ENCODE measurements around the gene C7.

Gene C7

GRCh38 chr5:40987349-40987748, 78.1 kb downstream of the C7 start:
- Histone ChIP-seq H4K20me1 (ENCODE audit: insufficient read depth, low read length) (no peaks in the 10 kb centered on the region), H3K79me2 (ENCODE audit: low read length) (no peaks in the 10 kb centered on the region), H2AFZ (ENCODE audit: low read depth, low read length) (no peak overlapping the region), H3K4me3 (ENCODE audit: low read length) (no peak overlapping the region), H3K27ac (ENCODE audit: low read length) (no peak overlapping the region), H3K36me3 (replicated peaks; ENCODE audit: low read depth, low read length) (no peaks in the 10 kb centered on the region), H3K4me1 (ENCODE audit: low read length) (no peaks in the 10 kb centered on the region), H3K4me2 (ENCODE audit: low read length) (no peak overlapping the region), H3K9ac (ENCODE audit: low read length) (no peak overlapping the region), H3K27me3 (ENCODE audit: low read depth, low read length) (no peaks in the 10 kb centered on the region), H3K9me3 (ENCODE audit: insufficient read depth, low read length) (no peaks in the 10 kb centered on the region)
- no peak for TF ChIP-seq EZH2phosphoT487 (IDR thresholded peaks at IDR 0.05; ENCODE audit: low read depth)
- TF ChIP-seq CTCF (IDR thresholded peaks at IDR 0.05; ENCODE audit: low read depth, low read length) = no peak

GRCh38 chr5:40988746-40989510, 79.6 kb downstream of the C7 start:
- no peak overlapping the region for H2AFZ ChIP-seq (ENCODE audit: low read depth, low read length)
- no peaks in the 10 kb centered on the region for H3K79me2 ChIP-seq (ENCODE audit: low read length)
- H4K20me1 ChIP-seq (ENCODE audit: insufficient read depth, low read length) = no peaks in the 10 kb centered on the region
- no peak overlapping the region for H3K4me2 ChIP-seq (ENCODE audit: low read length)
- H3K27ac ChIP-seq (ENCODE audit: low read length) = no peak overlapping the region
- H3K9me3 ChIP-seq (ENCODE audit: insufficient read depth, low read length) = no peaks in the 10 kb centered on the region
- H3K9ac ChIP-seq (ENCODE audit: low read length) = no peak overlapping the region
- TF ChIP-seq CTCF (IDR thresholded peaks at IDR 0.05; ENCODE audit: low read depth, low read length) (no peak), EZH2phosphoT487 (IDR thresholded peaks at IDR 0.05; ENCODE audit: low read depth) (no peak)
- no peaks in the 10 kb centered on the region for H3K27me3 ChIP-seq (ENCODE audit: low read depth, low read length)
- H3K36me3 ChIP-seq (replicated peaks; ENCODE audit: low read depth, low read length) = no peaks in the 10 kb centered on the region
- no peak overlapping the region for H3K4me3 ChIP-seq (ENCODE audit: low read length)
- H3K4me1 ChIP-seq (ENCODE audit: low read length) = no peaks in the 10 kb centered on the region

- Histone ChIP-seq H3K36me3 (replicated peaks; ENCODE audit: low read depth, low read length) (no peaks in the 10 kb centered on the region), H3K9me3 (ENCODE audit: insufficient read depth, low read length) (no peaks in the 10 kb centered on the region), H2AFZ (ENCODE audit: low read depth, low read length) (no peak overlapping the region), H3K27ac (ENCODE audit: low read length) (no peak overlapping the region), H3K4me1 (ENCODE audit: low read length) (no peaks in the 10 kb centered on the region), H3K79me2 (ENCODE audit: low read length) (no peaks in the 10 kb centered on the region), H3K4me3 (ENCODE audit: low read length) (no peak overlapping the region), H4K20me1 (ENCODE audit: insufficient read depth, low read length) (no peaks in the 10 kb centered on the region), H3K9ac (ENCODE audit: low read length) (no peak overlapping the region), H3K27me3 (ENCODE audit: low read depth, low read length) (no peaks in the 10 kb centered on the region), H3K4me2 (ENCODE audit: low read length) (no peak overlapping the region)
- no peak for TF ChIP-seq EZH2phosphoT487 (IDR thresholded peaks at IDR 0.05; ENCODE audit: low read depth)
- TF ChIP-seq CTCF (IDR thresholded peaks at IDR 0.05; ENCODE audit: low read depth, low read length) = no peak
Measured at GRCh38 chr5:40991168-40991980, 82.1 kb downstream of the C7 start.

GRCh38 chr5:40991981-40992559, 82.8 kb downstream of the C7 start:
- TF ChIP-seq CTCF (IDR thresholded peaks at IDR 0.05; ENCODE audit: low read depth, low read length) = no peak
- TF ChIP-seq EZH2phosphoT487 (IDR thresholded peaks at IDR 0.05; ENCODE audit: low read depth) = no peak
- Histone ChIP-seq H3K4me3 (ENCODE audit: low read length) (no peak overlapping the region), H3K79me2 (ENCODE audit: low read length) (no peaks in the 10 kb centered on the region), H3K9ac (ENCODE audit: low read length) (no peak overlapping the region), H2AFZ (ENCODE audit: low read depth, low read length) (no peak overlapping the region), H3K36me3 (replicated peaks; ENCODE audit: low read depth, low read length) (no peaks in the 10 kb centered on the region), H3K27ac (ENCODE audit: low read length) (no peak overlapping the region), H3K4me2 (ENCODE audit: low read length) (no peak overlapping the region), H3K27me3 (ENCODE audit: low read depth, low read length) (no peaks in the 10 kb centered on the region), H4K20me1 (ENCODE audit: insufficient read depth, low read length) (no peaks in the 10 kb centered on the region), H3K4me1 (ENCODE audit: low read length) (no peaks in the 10 kb centered on the region), H3K9me3 (ENCODE audit: insufficient read depth, low read length) (no peaks in the 10 kb centered on the region)
